HG03469 (cell line): ENCODE measurements around the gene TNS2.

Experiments
- ATAC-seq: cut with Tn5 transposase; IDR thresholded peaks from one replicate; pipeline ENCODE4 v1.9.1; 2021; ENCODE audit warnings: mild to moderate bottlenecking, moderate library complexity, moderate number of reproducible peaks; ENCODE audit not compliant: unreplicated experiment

Gene TNS2

GRCh38 chr12:53042607-53043454, 7.0 kb upstream of the TNS2 start:
- no peak for ATAC-seq

- ATAC-seq = no peak
Measured at GRCh38 chr12:53044052-53044581, 5.7 kb upstream of the TNS2 start.

GRCh38 chr12:53044896-53045695, 4.8 kb upstream of the TNS2 start:
- no peak for ATAC-seq

GRCh38 chr12:53045696-53046045, 4.2 kb upstream of the TNS2 start:
- no peak for ATAC-seq

GRCh38 chr12:53046655-53047220, 3.1 kb upstream of the TNS2 start:
- no peak for ATAC-seq

- no peak for ATAC-seq
Measured at GRCh38 chr12:53047221-53048032, 2.4 kb upstream of the TNS2 start.

GRCh38 chr12:53048033-53048779, 1.7 kb upstream of the TNS2 start:
- no peak for ATAC-seq

- ATAC-seq = no peak
Measured at GRCh38 chr12:53048780-53049401, 974 bp upstream of the TNS2 start.

GRCh38 chr12:53050426-53051057, 677 bp downstream of the TNS2 start:
- no peak for ATAC-seq

- ATAC-seq = no peak
Measured at GRCh38 chr12:53051058-53051880, 1.4 kb downstream of the TNS2 start.

- no peak for ATAC-seq
Measured at GRCh38 chr12:53051881-53052412, 2.1 kb downstream of the TNS2 start.

GRCh38 chr12:53052419-53053217, 2.8 kb downstream of the TNS2 start:
- no peak for ATAC-seq

GRCh38 chr12:53053218-53054111, 3.6 kb downstream of the TNS2 start:
- ATAC-seq = no peak

- ATAC-seq = peak; percentile 58
Measured at GRCh38 chr12:53054112-53054878, 4.4 kb downstream of the TNS2 start.

GRCh38 chr12:53055471-53056266, 5.8 kb downstream of the TNS2 start:
- no peak for ATAC-seq
